Sigmoid colon (tissue), 7 donors: ENCODE measurements around the gene SAMD10. TPM values are rescaled to one million over a fixed set of nuclear protein-coding genes. Genes with fewer than 3 reads are reported as not detected.

Experiments used
- DNase-seq: peaks from one replicate; pipeline ENCODE4 v3.0.0-alpha.2; 2019
- H3K27ac ChIP-seq, 4 donors: fragments of 200-600 bp; sonication (generic); one replicate each; pipeline ENCODE4 v1.5.1; 2016 to 2019; ENCODE audit warnings: mild to moderate bottlenecking in 1 of 4
- H3K27me3 ChIP-seq, 3 donors: fragments of 200-600 bp; sonication (generic); one replicate each; pipeline ENCODE4 v1.5.1; 2019; ENCODE audit warnings: mild to moderate bottlenecking in 1 of 3
- H3K36me3 ChIP-seq, 4 donors: fragments of 200-600 bp; sonication (generic); one replicate each; pipeline ENCODE4 v1.5.1; 2016 to 2019
- H3K4me1 ChIP-seq, 4 donors: fragments of 200-600 bp; sonication (generic); one replicate each; pipeline ENCODE4 v1.5.1; 2017 to 2019
- H3K4me3 ChIP-seq, 4 donors: fragments of 200-600 bp; sonication (generic); one replicate each; pipeline ENCODE4 v1.5.1; 2017 to 2019; ENCODE audit warnings: mild to moderate bottlenecking in 2 of 4, moderate library complexity in 1 of 4
- H3K9me3 ChIP-seq, 4 donors: fragments of 200-600 bp in 3 of 4; sonication (generic) in 3 of 4; one replicate each; pipeline versions ENCODE4 v1.5.1 to v1.6.1; 2013 to 2019
- CTCF ChIP-seq, 4 experiments: fragments of 450-650 bp in 3 of 4; fragments of 200-600 bp in 1 of 4; IDR thresholded peaks; one replicate each; pipeline ENCODE4 v1.5.1; 2016 to 2019; ENCODE audit warnings: antibody characterized with exemption in 4 of 4, mild to moderate bottlenecking in 3 of 4, moderate library complexity in 2 of 4
- EP300 ChIP-seq, 4 donors: sonication (generic); formaldehyde crosslinking; IDR thresholded peaks; one replicate each; pipeline ENCODE4 v1.6.1; 2017; ENCODE audit warnings: antibody characterized with exemption in 4 of 4
- POLR2A ChIP-seq, 2 donors: fragments of 450-650 bp; IDR thresholded peaks; one replicate each; pipeline ENCODE4 v1.6.1; 2016; ENCODE audit warnings: antibody characterized with exemption in 2 of 2, mild to moderate bottlenecking in 2 of 2, moderate library complexity in 2 of 2
- POLR2AphosphoS5 ChIP-seq, 4 donors: sonication (generic); formaldehyde crosslinking; IDR thresholded peaks; one replicate each; pipeline ENCODE4 v1.6.1; 2017; ENCODE audit warnings: antibody characterized with exemption in 4 of 4
- WGBS, 2 donors: extraction: QIAGEN DNeasy Blood & Tissue Kit; methylation state at CpG; one replicate each; pipeline ENCODE4 v1.1.7; 2013; 5-methylcytosine and 5-hydroxymethylcytosine counted together
- intact Hi-C: fragments of 100-400 bp; cut with DNase I; formaldehyde crosslinking; loops from one replicate; pipeline ENCODE4 v1.15.1; 2023
- polyA plus RNA-seq, 3 donors: library from polyadenylated mRNA; stranded (reverse); fragments of 200-250 nt; gene quantifications; one replicate each; pipeline ENCODE4 v1.2.3, GENCODE V29; 2013
- total RNA-seq, 4 donors: library from RNA; depleted of rRNA; stranded (reverse); fragments of >200 nt; gene quantifications; one replicate each; pipeline ENCODE4 v1.1.0, GENCODE V29; 2016
- donor health status: healthy with polysubstance abuse.
- donor health status: Bipolar disorder and iron deficiency.
- donor health status: healthy.

Gene SAMD10
- total and polyA plus RNA-seq, 7 donors, result 0.68 to 8.7 (median 2.8) TPM

- Histone ChIP-seq H3K9me3 (no peaks in the 10 kb centered on the region), H3K4me1 (peaks cover 0 to 42% (median 24%) of the 10 kb centered on the region in 4 donors), H3K4me3 (no peak overlapping the region), H3K27me3 (no peaks in the 10 kb centered on the region), H3K27ac (no peak overlapping the region), H3K36me3 (peaks cover 60 to 100% (median 69%) of the 10 kb centered on the region in 4 donors)
- 41 to 81% methylated on average over 17 of the region's 17 CpGs for WGBS, 2 donors
- no peak for DNase-seq
- no peak for TF ChIP-seq CTCF (IDR thresholded peaks at IDR 0.05)
- intact Hi-C loops, result no loop called here
Observed at GRCh38 chr20:64024141-64024990, 44.9 kb upstream of the SAMD10 start.

- peaks cover 0 to 37% (median 22%) of the 10 kb centered on the region in 4 donors for H3K4me1 ChIP-seq
- DNase-seq, result no peak
- no peak overlapping the region for H3K27ac ChIP-seq
- no peak for TF ChIP-seq EP300 (IDR thresholded peaks at IDR 0.05)
- no peak for TF ChIP-seq POLR2AphosphoS5 (IDR thresholded peaks at IDR 0.05)
- no peak for TF ChIP-seq POLR2A (IDR thresholded peaks at IDR 0.05)
- TF ChIP-seq CTCF (IDR thresholded peaks at IDR 0.05), result no peak
- 29 to 76% methylated on average over 15 of the region's 15 CpGs for WGBS, 2 donors
- no peaks in the 10 kb centered on the region for H3K9me3 ChIP-seq
- intact Hi-C loops, result no loop called here
- peaks cover 61 to 100% (median 72%) of the 10 kb centered on the region in 4 donors for H3K36me3 ChIP-seq
- H3K4me3 ChIP-seq, result no peak overlapping the region
- H3K27me3 ChIP-seq, result no peaks in the 10 kb centered on the region
Observed at GRCh38 chr20:64023361-64024140, 44.1 kb upstream of the SAMD10 start.

GRCh38 chr20:64022671-64023360 is 43.4 kb upstream of the SAMD10 start:
- Histone ChIP-seq H3K4me1 (peaks cover 0 to 31% (median 14%) of the 10 kb centered on the region in 4 donors), H3K36me3 (peaks cover 68 to 100% (median 78%) of the 10 kb centered on the region in 4 donors), H3K27ac (no peak overlapping the region), H3K9me3 (no peaks in the 10 kb centered on the region), H3K4me3 (no peak overlapping the region), H3K27me3 (no peaks in the 10 kb centered on the region)
- WGBS, 2 donors, result 93 to 95% methylated on average over 17 of the region's 17 CpGs
- TF ChIP-seq EP300 (IDR thresholded peaks at IDR 0.05) (no peak), POLR2AphosphoS5 (IDR thresholded peaks at IDR 0.05) (no peak), CTCF (IDR thresholded peaks at IDR 0.05) (no peak), POLR2A (IDR thresholded peaks at IDR 0.05) (no peak)
- intact Hi-C loops, result no loop called here
- DNase-seq, result no peak

- 95 to 96% methylated on average over 36 of the region's 36 CpGs for WGBS, 2 donors
- H3K36me3 ChIP-seq, result peaks cover 59 to 100% (median 77%) of the 10 kb centered on the region in 4 donors
Observed at GRCh38 chr20:64021124-64021975, 41.9 kb upstream of the SAMD10 start.

More at GRCh38 chr20:64021124-64021975, 41.9 kb upstream of the SAMD10 start:
- TF ChIP-seq EP300 (IDR thresholded peaks at IDR 0.05) (no peak), CTCF (IDR thresholded peaks at IDR 0.05) (no peak), POLR2A (IDR thresholded peaks at IDR 0.05) (no peak), POLR2AphosphoS5 (IDR thresholded peaks at IDR 0.05) (no peak)
- Histone ChIP-seq H3K27ac (no peak overlapping the region), H3K4me1 (peaks cover 0 to 18% (median 7%) of the 10 kb centered on the region in 4 donors), H3K9me3 (no peaks in the 10 kb centered on the region), H3K4me3 (no peak overlapping the region), H3K27me3 (no peaks in the 10 kb centered on the region)
- intact Hi-C loops, result no loop called here
- DNase-seq, result no peak
